GM23338 (cell line): Measurements from ENCODE around the gene ARMC9. TPM values are rescaled to one million over a fixed set of nuclear protein-coding genes. Genes with fewer than 3 reads are reported as not detected.

ENCODE experiments used
- ATAC-seq: fragments of 200-7000 bp; cut with Tn5 transposase; 3 replicates; pipeline ENCODE4 v1.9.1; 2020
- DNase-seq: peaks from one replicate; pipeline ENCODE4 v3.0.0-alpha.2; 2015; ENCODE audit warnings: low spot score
- H2AFZ ChIP-seq: fragments of 200-600 bp; sonication (generic); 2 replicates; pipeline ENCODE4 v1.8.0; 2016; ENCODE audit warnings: antibody characterized with exemption, mild to moderate bottlenecking, moderate library complexity
- H3F3A ChIP-seq: fragments of 200-600 bp; sonication (generic); replicated peaks from 2 replicates; pipeline ENCODE4 v1.8.0; 2017; ENCODE audit warnings: antibody characterized with exemption, mixed run types, low read depth
- H3K27ac ChIP-seq: fragments of 200-600 bp; sonication (generic); 2 replicates; pipeline ENCODE4 v1.6.1; 2016; ENCODE audit warnings: low read depth
- H3K27me3 ChIP-seq: fragments of 200-600 bp; sonication (generic); 2 replicates; pipeline ENCODE4 v1.8.0; 2016; ENCODE audit warnings: mild to moderate bottlenecking, mixed run types, moderate library complexity; ENCODE audit not compliant: insufficient read depth
- H3K36me3 ChIP-seq: fragments of 200-600 bp; sonication (generic); 2 replicates; pipeline ENCODE4 v1.8.0; 2016; ENCODE audit warnings: mild to moderate bottlenecking; ENCODE audit not compliant: insufficient read depth
- H3K4me1 ChIP-seq: fragments of 200-600 bp; sonication (generic); 2 replicates; pipeline ENCODE4 v1.8.0; 2016; ENCODE audit warnings: mild to moderate bottlenecking, moderate library complexity; ENCODE audit not compliant: insufficient read depth
- H3K4me2 ChIP-seq: fragments of 200-600 bp; sonication (generic); 2 replicates; pipeline ENCODE4 v1.7.1; 2017; ENCODE audit warnings: mixed run types
- H3K4me3 ChIP-seq: fragments of 200-600 bp; sonication (generic); 2 replicates; pipeline ENCODE4 v1.6.1; 2016; ENCODE audit warnings: mixed run types
- H3K79me2 ChIP-seq: fragments of 200-600 bp; sonication (generic); replicated peaks from 2 replicates; pipeline ENCODE4 v1.8.0; 2017; ENCODE audit warnings: mild to moderate bottlenecking; ENCODE audit not compliant: insufficient read depth
- H3K9me2 ChIP-seq: fragments of 200-600 bp; sonication (generic); 2 replicates; pipeline ENCODE4 v1.8.0; 2017; ENCODE audit not compliant: insufficient read depth
- H4K20me1 ChIP-seq: fragments of 200-600 bp; sonication (generic); replicated peaks from 2 replicates; pipeline ENCODE4 v1.8.0; 2017; ENCODE audit warnings: mild to moderate bottlenecking; ENCODE audit not compliant: insufficient read depth
- H3K27ac Mint-ChIP-seq: 2 replicates; pipeline ENCODE4 v1.8.0; 2020; ENCODE audit warnings: inconsistent platforms, mild to moderate bottlenecking, moderate library complexity, mixed read lengths
- H3K27me3 Mint-ChIP-seq: 3 replicates; pipeline ENCODE4 v1.8.0; 2022; ENCODE audit warnings: low read depth, mild to moderate bottlenecking, moderate library complexity, mixed read lengths, inconsistent platforms; ENCODE audit not compliant: insufficient read depth, poor library complexity
- H3K36me3 Mint-ChIP-seq: 3 replicates; pipeline ENCODE4 v1.8.0; 2021; ENCODE audit warnings: low read depth, mild to moderate bottlenecking, inconsistent platforms, moderate library complexity, mixed read lengths
- H3K4me1 Mint-ChIP-seq: 3 replicates; pipeline ENCODE4 v1.8.0; 2020; ENCODE audit warnings: mild to moderate bottlenecking, inconsistent platforms, mixed read lengths
- H3K4me3 Mint-ChIP-seq: 3 replicates; pipeline ENCODE4 v1.8.0; 2021; ENCODE audit warnings: moderate library complexity, mild to moderate bottlenecking, inconsistent platforms, mixed read lengths
- H3K9me3 Mint-ChIP-seq: 3 replicates; pipeline ENCODE4 v1.8.0; 2020; ENCODE audit warnings: moderate library complexity, mild to moderate bottlenecking, inconsistent platforms, mixed read lengths
- ETS1 ChIP-seq: IDR thresholded peaks from 2 replicates; pipeline ENCODE4 v1.6.1; 2016; ENCODE audit warnings: antibody characterized with exemption
- EZH2 ChIP-seq: fragments of 200-600 bp; sonication (generic); IDR thresholded peaks from one replicate; pipeline ENCODE4 v1.8.0; 2017; ENCODE audit warnings: antibody characterized with exemption, mild to moderate bottlenecking, low read depth; ENCODE audit not compliant: unreplicated experiment
- JUNB ChIP-seq: IDR thresholded peaks from one replicate; pipeline ENCODE4 v1.6.1; 2016; ENCODE audit warnings: antibody characterized with exemption; ENCODE audit not compliant: unreplicated experiment
- POLR2AphosphoS5 ChIP-seq: IDR thresholded peaks from 2 replicates; pipeline ENCODE4 v1.6.1; 2016; ENCODE audit warnings: antibody characterized with exemption, low read depth
- STAT1 ChIP-seq: IDR thresholded peaks from one replicate; pipeline ENCODE4 v1.6.1; 2016; ENCODE audit warnings: antibody characterized with exemption; ENCODE audit not compliant: unreplicated experiment
- ZNF114 ChIP-seq: fragments of 250-450 bp; sonication (Bioruptor Pico); IDR thresholded peaks from 2 replicates; pipeline ENCODE4 v1.5.0; 2020; ENCODE audit warnings: mild to moderate bottlenecking, moderate library complexity
- polyA plus RNA-seq: library from polyadenylated mRNA; unstranded; fragments of >200 nt; fragmentation: Nextera tagmentation; extraction: Ambion mirVana; gene quantifications from 2 replicates; pipeline ENCODE4 v1.2.1, GENCODE V29; 2016
- total RNA-seq: library from RNA; depleted of rRNA; stranded (reverse); fragments of >200 nt; shearing (Covaris generic); gene quantifications from 2 replicates; pipeline ENCODE4 v1.2.3, GENCODE V29; 2014
- TF ChIP-seq, protein P1 (sequence below), 2 experiments: fragments of 200-600 bp in 1 of 2; sonication (generic) in 1 of 2; conservative IDR thresholded peaks; 2 replicates each; pipeline versions ENCODE4 v1.5.1 to v1.6.1; 2016 to 2017; ENCODE audit warnings: antibody characterized with exemption in 2 of 2, low read depth in 2 of 2, mild to moderate bottlenecking in 2 of 2, moderate library complexity in 1 of 2
- TF ChIP-seq, protein P2 (sequence below): fragments of 250-450 bp; sonication (Bioruptor Pico); IDR thresholded peaks from 2 replicates; pipeline ENCODE4 v1.5.0; 2020; ENCODE audit warnings: mild to moderate bottlenecking, moderate library complexity

Gene ARMC9
- total and polyA plus RNA-seq, 2 experiments from 2014 or later: 29.2 to 56.0 TPM

DNA sequence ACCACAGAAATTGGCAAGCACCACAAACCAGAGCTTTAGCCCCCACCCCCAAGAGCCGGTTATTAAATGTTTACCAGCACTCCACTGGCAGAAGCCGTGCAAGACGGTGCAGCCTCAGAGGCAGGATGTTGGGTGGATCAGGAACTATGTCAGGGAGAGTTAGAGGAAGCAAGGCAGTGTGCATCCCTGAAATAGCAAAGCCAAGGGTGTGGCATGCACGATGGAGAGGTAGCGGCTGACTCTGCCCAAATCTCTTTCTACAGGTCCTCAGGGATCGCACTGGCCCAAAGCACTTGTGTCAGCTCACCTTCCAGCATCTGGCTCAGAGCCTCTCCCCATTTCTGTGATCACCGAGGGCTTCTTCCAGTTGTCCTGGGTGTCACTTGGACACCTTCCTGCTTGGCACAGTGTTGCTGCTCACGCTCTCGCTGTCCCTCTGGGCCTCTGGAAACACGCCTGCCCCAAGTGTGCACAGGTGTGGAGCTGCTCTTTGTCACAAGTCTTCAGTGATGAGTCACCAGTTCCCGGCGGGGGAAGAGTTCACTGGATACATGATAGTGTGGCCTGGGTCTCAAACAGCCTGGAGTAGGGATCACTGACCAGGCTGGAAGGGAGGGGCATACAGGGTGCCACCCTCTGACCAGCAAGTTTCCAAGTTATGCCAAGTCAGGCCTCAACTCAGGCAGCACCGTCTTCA lies 179.7 kb downstream of the ARMC9 start:
- Histone ChIP-seq H3K4me1 (peaks cover 35% of the 10 kb centered on the region), H3F3A (peaks cover 28% of the 10 kb centered on the region), H3K36me3 (no peaks in the 10 kb centered on the region), H3K27me3 (no peaks in the 10 kb centered on the region), H3K4me3 (no peak overlapping the region), H3K9me2 (no peaks in the 10 kb centered on the region), H3K79me2 (no peaks in the 10 kb centered on the region), H2AFZ (no peak overlapping the region), H4K20me1 (no peaks in the 10 kb centered on the region), H3K27ac (peak overlapping the region; percentile 93; the same call in 1 of the 2 replicates), H3K4me2 (0 out of 2 replicates have a peak overlapping the region, but pooled peaks have one; percentile 14)
- Mint-ChIP-seq H3K27ac (peak overlapping the region; percentile 92), H3K4me1 (peaks cover 35% of the 10 kb centered on the region), H3K4me3 (no peak overlapping the region), H3K9me3 (peaks cover 4% of the 10 kb centered on the region; the same call in 2 of the 3 replicates), H3K36me3 (peaks cover 16% of the 10 kb centered on the region), H3K27me3 (peaks cover 22% of the 10 kb centered on the region)
- ATAC-seq (no peak), DNase-seq (no peak)
- no peak for TF ChIP-seq ETS1
- TF ChIP-seq, protein P1, sequence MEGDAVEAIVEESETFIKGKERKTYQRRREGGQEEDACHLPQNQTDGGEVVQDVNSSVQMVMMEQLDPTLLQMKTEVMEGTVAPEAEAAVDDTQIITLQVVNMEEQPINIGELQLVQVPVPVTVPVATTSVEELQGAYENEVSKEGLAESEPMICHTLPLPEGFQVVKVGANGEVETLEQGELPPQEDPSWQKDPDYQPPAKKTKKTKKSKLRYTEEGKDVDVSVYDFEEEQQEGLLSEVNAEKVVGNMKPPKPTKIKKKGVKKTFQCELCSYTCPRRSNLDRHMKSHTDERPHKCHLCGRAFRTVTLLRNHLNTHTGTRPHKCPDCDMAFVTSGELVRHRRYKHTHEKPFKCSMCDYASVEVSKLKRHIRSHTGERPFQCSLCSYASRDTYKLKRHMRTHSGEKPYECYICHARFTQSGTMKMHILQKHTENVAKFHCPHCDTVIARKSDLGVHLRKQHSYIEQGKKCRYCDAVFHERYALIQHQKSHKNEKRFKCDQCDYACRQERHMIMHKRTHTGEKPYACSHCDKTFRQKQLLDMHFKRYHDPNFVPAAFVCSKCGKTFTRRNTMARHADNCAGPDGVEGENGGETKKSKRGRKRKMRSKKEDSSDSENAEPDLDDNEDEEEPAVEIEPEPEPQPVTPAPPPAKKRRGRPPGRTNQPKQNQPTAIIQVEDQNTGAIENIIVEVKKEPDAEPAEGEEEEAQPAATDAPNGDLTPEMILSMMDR (conservative IDR thresholded peaks at IDR 0.05; ENCODE audit: low read depth in 2 of 2): no peak
- TF ChIP-seq, protein P2, sequence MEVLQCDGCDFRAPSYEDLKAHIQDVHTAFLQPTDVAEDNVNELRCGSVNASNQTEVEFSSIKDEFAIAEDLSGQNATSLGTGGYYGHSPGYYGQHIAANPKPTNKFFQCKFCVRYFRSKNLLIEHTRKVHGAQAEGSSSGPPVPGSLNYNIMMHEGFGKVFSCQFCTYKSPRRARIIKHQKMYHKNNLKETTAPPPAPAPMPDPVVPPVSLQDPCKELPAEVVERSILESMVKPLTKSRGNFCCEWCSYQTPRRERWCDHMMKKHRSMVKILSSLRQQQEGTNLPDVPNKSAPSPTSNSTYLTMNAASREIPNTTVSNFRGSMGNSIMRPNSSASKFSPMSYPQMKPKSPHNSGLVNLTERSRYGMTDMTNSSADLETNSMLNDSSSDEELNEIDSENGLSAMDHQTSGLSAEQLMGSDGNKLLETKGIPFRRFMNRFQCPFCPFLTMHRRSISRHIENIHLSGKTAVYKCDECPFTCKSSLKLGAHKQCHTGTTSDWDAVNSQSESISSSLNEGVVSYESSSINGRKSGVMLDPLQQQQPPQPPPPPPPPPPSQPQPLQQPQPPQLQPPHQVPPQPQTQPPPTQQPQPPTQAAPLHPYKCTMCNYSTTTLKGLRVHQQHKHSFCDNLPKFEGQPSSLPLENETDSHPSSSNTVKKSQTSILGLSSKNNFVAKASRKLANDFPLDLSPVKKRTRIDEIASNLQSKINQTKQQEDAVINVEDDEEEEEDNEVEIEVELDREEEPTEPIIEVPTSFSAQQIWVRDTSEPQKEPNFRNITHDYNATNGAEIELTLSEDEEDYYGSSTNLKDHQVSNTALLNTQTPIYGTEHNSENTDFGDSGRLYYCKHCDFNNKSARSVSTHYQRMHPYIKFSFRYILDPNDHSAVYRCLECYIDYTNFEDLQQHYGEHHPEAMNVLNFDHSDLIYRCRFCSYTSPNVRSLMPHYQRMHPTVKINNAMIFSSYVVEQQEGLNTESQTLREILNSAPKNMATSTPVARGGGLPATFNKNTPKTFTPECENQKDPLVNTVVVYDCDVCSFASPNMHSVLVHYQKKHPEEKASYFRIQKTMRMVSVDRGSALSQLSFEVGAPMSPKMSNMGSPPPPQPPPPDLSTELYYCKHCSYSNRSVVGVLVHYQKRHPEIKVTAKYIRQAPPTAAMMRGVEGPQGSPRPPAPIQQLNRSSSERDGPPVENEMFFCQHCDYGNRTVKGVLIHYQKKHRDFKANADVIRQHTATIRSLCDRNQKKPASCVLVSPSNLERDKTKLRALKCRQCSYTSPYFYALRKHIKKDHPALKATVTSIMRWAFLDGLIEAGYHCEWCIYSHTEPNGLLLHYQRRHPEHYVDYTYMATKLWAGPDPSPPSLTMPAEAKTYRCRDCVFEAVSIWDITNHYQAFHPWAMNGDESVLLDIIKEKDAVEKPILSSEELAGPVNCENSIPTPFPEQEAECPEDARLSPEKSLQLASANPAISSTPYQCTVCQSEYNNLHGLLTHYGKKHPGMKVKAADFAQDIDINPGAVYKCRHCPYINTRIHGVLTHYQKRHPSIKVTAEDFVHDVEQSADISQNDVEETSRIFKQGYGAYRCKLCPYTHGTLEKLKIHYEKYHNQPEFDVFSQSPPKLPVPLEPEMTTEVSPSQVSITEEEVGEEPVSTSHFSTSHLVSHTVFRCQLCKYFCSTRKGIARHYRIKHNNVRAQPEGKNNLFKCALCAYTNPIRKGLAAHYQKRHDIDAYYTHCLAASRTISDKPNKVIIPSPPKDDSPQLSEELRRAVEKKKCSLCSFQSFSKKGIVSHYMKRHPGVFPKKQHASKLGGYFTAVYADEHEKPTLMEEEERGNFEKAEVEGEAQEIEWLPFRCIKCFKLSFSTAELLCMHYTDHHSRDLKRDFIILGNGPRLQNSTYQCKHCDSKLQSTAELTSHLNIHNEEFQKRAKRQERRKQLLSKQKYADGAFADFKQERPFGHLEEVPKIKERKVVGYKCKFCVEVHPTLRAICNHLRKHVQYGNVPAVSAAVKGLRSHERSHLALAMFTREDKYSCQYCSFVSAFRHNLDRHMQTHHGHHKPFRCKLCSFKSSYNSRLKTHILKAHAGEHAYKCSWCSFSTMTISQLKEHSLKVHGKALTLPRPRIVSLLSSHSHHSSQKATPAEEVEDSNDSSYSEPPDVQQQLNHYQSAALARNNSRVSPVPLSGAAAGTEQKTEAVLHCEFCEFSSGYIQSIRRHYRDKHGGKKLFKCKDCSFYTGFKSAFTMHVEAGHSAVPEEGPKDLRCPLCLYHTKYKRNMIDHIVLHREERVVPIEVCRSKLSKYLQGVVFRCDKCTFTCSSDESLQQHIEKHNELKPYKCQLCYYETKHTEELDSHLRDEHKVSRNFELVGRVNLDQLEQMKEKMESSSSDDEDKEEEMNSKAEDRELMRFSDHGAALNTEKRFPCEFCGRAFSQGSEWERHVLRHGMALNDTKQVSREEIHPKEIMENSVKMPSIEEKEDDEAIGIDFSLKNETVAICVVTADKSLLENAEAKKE (CRISPR knock-in tag): no peak
- no peak for TF ChIP-seq JUNB
- TF ChIP-seq EZH2: no peak
- no peak for TF ChIP-seq ZNF114 (CRISPR knock-in tag)
- TF ChIP-seq STAT1: no peak
- no peak for TF ChIP-seq POLR2AphosphoS5
